Keratinocyte (primary cell): Measurements from ENCODE around the gene TRIM54. TPM values are rescaled to one million over a fixed set of nuclear protein-coding genes. Genes with fewer than 3 reads are reported as not detected.

Experiments used
- DNase-seq: peaks from one replicate; pipeline ENCODE4 v3.0.0-alpha.2; 2011; ENCODE audit warnings: low read depth, missing footprints, low spot score
- FAIRE-seq: peaks from 2 replicates; lab custom pipeline; 2011; peaks lifted over from hg19 to GRCh38; lab: Jason Lieb, UNC
- H2AFZ ChIP-seq: 2 replicates; pipeline ENCODE4 v1.6.0; 2012; ENCODE audit warnings: low read length, control low read depth, inconsistent platforms; ENCODE audit not compliant: control insufficient read depth
- H3K27ac ChIP-seq: 2 replicates; pipeline ENCODE4 v1.5.1; 2011; ENCODE audit warnings: low read length; ENCODE audit not compliant: control insufficient read depth, insufficient read depth
- H3K27me3 ChIP-seq: 3 replicates; pipeline ENCODE4 v1.6.0; 2011; ENCODE audit warnings: low read length; ENCODE audit not compliant: control insufficient read depth, insufficient read depth; ENCODE audit errors: extremely low read depth
- H3K36me3 ChIP-seq, 2 experiments: 2 replicates in 1 of 2; 3 replicates in 1 of 2; pipeline ENCODE4 v1.5.1; 2011; ENCODE audit warnings: low read length in 2 of 2, mild to moderate bottlenecking in 1 of 2; ENCODE audit not compliant: control insufficient read depth in 2 of 2, insufficient read depth in 2 of 2; ENCODE audit errors: extremely low read depth in 1 of 2
- H3K4me1 ChIP-seq: 3 replicates; pipeline ENCODE4 v1.5.1; 2011; ENCODE audit warnings: low read length; ENCODE audit not compliant: control insufficient read depth, insufficient read depth; ENCODE audit errors: extremely low read depth
- H3K4me2 ChIP-seq: 3 replicates; pipeline ENCODE4 v1.6.0; 2011; ENCODE audit warnings: low read depth, low read length; ENCODE audit not compliant: control insufficient read depth, insufficient read depth; ENCODE audit errors: extremely low read depth
- H3K4me3 ChIP-seq, 3 experiments: fragments of 200-600 bp in 1 of 3; sonication (generic) in 1 of 3; 2 replicates in 2 of 3; 3 replicates in 1 of 3; pipeline ENCODE4 v1.5.1; 2011 to 2016; ENCODE audit warnings: low read length in 3 of 3, mild to moderate bottlenecking in 3 of 3, control low read depth in 2 of 3, inconsistent platforms in 1 of 3, low read depth in 1 of 3, mixed read lengths in 1 of 3, mixed run types in 1 of 3, moderate library complexity in 1 of 3; ENCODE audit not compliant: control insufficient read depth in 2 of 3, insufficient read depth in 2 of 3; ENCODE audit errors: extremely low read depth in 1 of 3
- H3K79me2 ChIP-seq: 2 replicates; pipeline ENCODE4 v1.6.0; 2012; ENCODE audit warnings: low read length; ENCODE audit not compliant: control insufficient read depth, insufficient read depth
- H3K9ac ChIP-seq: 3 replicates; pipeline ENCODE4 v1.6.0; 2011; ENCODE audit warnings: low read length; ENCODE audit not compliant: control insufficient read depth, insufficient read depth; ENCODE audit errors: extremely low read depth
- H3K9me1 ChIP-seq: 3 replicates; pipeline ENCODE4 v1.6.0; 2011; ENCODE audit warnings: low read length; ENCODE audit not compliant: control insufficient read depth, insufficient read depth; ENCODE audit errors: extremely low read depth
- H3K9me3 ChIP-seq: 2 replicates; pipeline ENCODE4 v1.5.1; 2012; ENCODE audit warnings: low read depth, low read length; ENCODE audit not compliant: control insufficient read depth
- H4K20me1 ChIP-seq: 3 replicates; pipeline ENCODE4 v1.6.0; 2011; ENCODE audit warnings: low read length; ENCODE audit not compliant: control insufficient read depth, insufficient read depth; ENCODE audit errors: extremely low read depth
- CTCF ChIP-seq, 3 experiments: IDR thresholded peaks in 1 of 3; conservative IDR thresholded peaks in 1 of 3; optimal IDR thresholded peaks in 1 of 3; 2 replicates in 2 of 3; 3 replicates in 1 of 3; pipeline versions ENCODE3 to v1.5.1; 2011; ENCODE audit warnings: low read length in 3 of 3, mild to moderate bottlenecking in 3 of 3, moderate library complexity in 2 of 3, control low read depth in 1 of 3, inconsistent platforms in 1 of 3; ENCODE audit not compliant: insufficient read depth in 2 of 3; ENCODE audit errors: extremely low read depth in 1 of 3
- EZH2 ChIP-seq: IDR thresholded peaks from one replicate; pipeline ENCODE4 v1.6.1; 2012; ENCODE audit warnings: inconsistent platforms, mild to moderate bottlenecking, low read length, moderate library complexity
- dilution Hi-C: fragments of 300-500 bp; cut with MboI; formaldehyde crosslinking; loops from one replicate; pipeline ENCODE4 v1.7.0; 2020; ENCODE audit warnings: low sequenced_read_pairs; ENCODE audit not compliant: extremely low pct_ligation_motif_present
- polyA plus RNA-seq, 5 experiments: library from polyadenylated mRNA; depleted of rRNA in 3 of 5; stranded (reverse) in 3 of 5; stranded (forward) in 1 of 5; unstranded in 1 of 5; fragments of >200 nt; gene quantifications; 1 replicate in 1 of 5; 2 replicates in 3 of 5; 3 replicates in 1 of 5; pipeline versions ENCODE4 v1.2.1 to v1.2.3, GENCODE V29; 2011 to 2012; ENCODE audit warnings: missing spikeins in 2 of 5, low read depth in 1 of 5, low replicate concordance in 1 of 5

TRIM54 gene
- polyA plus RNA-seq, 1 donor (not counting 4 experiments of a cell fraction or from before 2014, with no cell fraction given) = not detected

- H3K4me3 ChIP-seq = peak overlapping the region in 2 of 3 experiments; percentile 34 to 79
- H3K9me1 ChIP-seq = no peaks in the 10 kb centered on the region
- peak overlapping the region; percentile 91 for H3K27ac ChIP-seq
- H3K27me3 ChIP-seq = no peaks in the 10 kb centered on the region
- TF ChIP-seq EZH2 = no peak
- peak; percentile 53 to 69 (median 56) for TF ChIP-seq CTCF (optimal IDR thresholded peaks at IDR 0.05 in 1 of 3, IDR thresholded peaks at IDR 0.05 in 1 of 3, conservative IDR thresholded peaks at IDR 0.05 in 1 of 3; ENCODE audit: extremely low read depth in 1 of 3, insufficient read depth in 2 of 3, low read length in 3 of 3)
- DNase-seq (peak; percentile 94), FAIRE-seq (peak; percentile 26)
- H3K36me3 ChIP-seq = peaks cover 4 to 12% of the 10 kb centered on the region in 2 experiments
- no peaks in the 10 kb centered on the region for H3K9me3 ChIP-seq
- H3K9ac ChIP-seq = peak overlapping the region; percentile 2
- H2AFZ ChIP-seq = no peak overlapping the region
- dilution Hi-C loops = no loop called here
- peaks cover 10% of the 10 kb centered on the region for H3K79me2 ChIP-seq
- peak overlapping the region; percentile 88 for H3K4me2 ChIP-seq
- peaks cover 27% of the 10 kb centered on the region for H3K4me1 ChIP-seq
- H4K20me1 ChIP-seq = peaks cover 9% of the 10 kb centered on the region
Observed at GRCh38 chr2:27320958-27321543, 38.8 kb downstream of the TRIM54 start.

GRCh38 chr2:27322301-27322765, 40.1 kb downstream of the TRIM54 start:
- Histone ChIP-seq H3K4me2 (peak overlapping the region; percentile 88), H3K4me1 (peaks cover 27% of the 10 kb centered on the region), H3K79me2 (peaks cover 10% of the 10 kb centered on the region), H4K20me1 (peaks cover 6% of the 10 kb centered on the region), H2AFZ (peak overlapping the region; percentile 90), H3K36me3 (peaks cover 5 to 16% of the 10 kb centered on the region in 2 experiments), H3K9me1 (no peaks in the 10 kb centered on the region), H3K9ac (peak overlapping the region; percentile 99), H3K27me3 (no peaks in the 10 kb centered on the region), H3K4me3 (peak overlapping the region; percentile 76 to 87 (median 79)), H3K27ac (peak overlapping the region; percentile 91), H3K9me3 (no peaks in the 10 kb centered on the region)
- DNase-seq (no peak), FAIRE-seq (no peak)
- dilution Hi-C loops = no loop called here
- TF ChIP-seq CTCF (optimal IDR thresholded peaks at IDR 0.05 in 1 of 3, IDR thresholded peaks at IDR 0.05 in 1 of 3, conservative IDR thresholded peaks at IDR 0.05 in 1 of 3; ENCODE audit: extremely low read depth in 1 of 3, insufficient read depth in 2 of 3, low read length in 3 of 3) (no peak), EZH2 (no peak)
